ENCODE data around the gene CEND1.
A peak's percentile ranks its signal among the peaks of the same experiment; 100 is the strongest.

The CEND1 gene

GRCh38 chr11:811446-812245, 21.8 kb upstream of the CEND1 start:
- no peak for DNase-seq (ENCODE audit: low read depth)

- no peak for DNase-seq (ENCODE audit: low read depth)
These were observed 20.2 kb upstream of the CEND1 start for GRCh38 chr11:810040-810567.

- peak; percentile 94 for DNase-seq (ENCODE audit: low read depth)
These were observed 19.6 kb upstream of the CEND1 start, which contains the start of gene RPLP2 for GRCh38 chr11:809287-810039. Gene RPLP2, plus strand, starts transcription at chr11:809967. Its CDS starts 268 bp downstream, at chr11:810235.

- DNase-seq (ENCODE audit: low read depth), result peak; percentile 52
These were observed 18.8 kb upstream of the CEND1 start for GRCh38 chr11:808427-809286.

- no peak for DNase-seq (ENCODE audit: low read depth)
These were observed 14.7 kb upstream of the CEND1 start for GRCh38 chr11:804599-804964.

- DNase-seq (ENCODE audit: low read depth), result no peak
These were observed 14.1 kb upstream of the CEND1 start for GRCh38 chr11:803770-804598.

- DNase-seq (ENCODE audit: low read depth), result no peak
These were observed 13.5 kb upstream of the CEND1 start for GRCh38 chr11:803467-803742.

GRCh38 chr11:802693-803466, 13.0 kb upstream of the CEND1 start:
- no peak for DNase-seq (ENCODE audit: low read depth)

- DNase-seq (ENCODE audit: low read depth), result no peak
These were observed 12.2 kb upstream of the CEND1 start for GRCh38 chr11:802018-802617.

GRCh38 chr11:801097-801780, 11.3 kb upstream of the CEND1 start:
- no peak for DNase-seq (ENCODE audit: low read depth)

- no peak for DNase-seq (ENCODE audit: low read depth)
These were observed 10.6 kb upstream of the CEND1 start for GRCh38 chr11:800473-800872.

- DNase-seq (ENCODE audit: low read depth), result no peak
These were observed 9.9 kb upstream of the CEND1 start for GRCh38 chr11:799641-800316.

GRCh38 chr11:798093-798713, 8.3 kb upstream of the CEND1 start, which contains the start of gene SLC25A22:
Gene SLC25A22, minus strand, starts transcription at chr11:798281. Its CDS starts 3,275 bp downstream, at chr11:795006.
- no peak for DNase-seq (ENCODE audit: low read depth)

- peak; percentile 62 for DNase-seq (ENCODE audit: low read depth)
These were observed 7.6 kb upstream of the CEND1 start for GRCh38 chr11:797296-798092.

GRCh38 chr11:796565-797295, 6.8 kb upstream of the CEND1 start:
- no peak for DNase-seq (ENCODE audit: low read depth)

GRCh38 chr11:795634-796564, 6.0 kb upstream of the CEND1 start:
- DNase-seq (ENCODE audit: low read depth), result peak; percentile 75
